IMR-90 (cell line): ENCODE measurements around the gene ZDHHC17.

ENCODE experiments used
- CTCF ChIP-seq: conservative IDR thresholded peaks from 2 replicates; pipeline ENCODE4 v1.5.1; 2012; ENCODE audit warnings: mild to moderate bottlenecking, low read depth, low read length, improper control_type of control experiment
- MAZ ChIP-seq: IDR thresholded peaks from 2 replicates; pipeline ENCODE4 v1.6.1; 2012; ENCODE audit warnings: low read depth, mild to moderate bottlenecking, low read length, improper control_type of control experiment, moderate library complexity, borderline replicate concordance
- SMC3 ChIP-seq: fragments of 150-350 bp; IDR thresholded peaks from 2 replicates; pipeline ENCODE4 v1.6.1; 2016; ENCODE audit warnings: low read depth, mild to moderate bottlenecking, antibody characterized with exemption, low read length, moderate library complexity

- TF ChIP-seq MAZ (no peak), CTCF (no peak), SMC3 (no peak)
Measured at GRCh38 chr12:76740501-76740900, 23.4 kb upstream of the ZDHHC17 start.
